WTC11 (cell line): ENCODE results near the gene OST4. TPM values are rescaled to one million over a fixed set of nuclear protein-coding genes. Genes with fewer than 3 reads are reported as not detected.

ENCODE experiments used
- ARID4B ChIP-seq: sonication (generic); formaldehyde crosslinking; IDR thresholded peaks from 2 replicates; pipeline ENCODE4 v1.8.0; 2023; ENCODE audit warnings: missing genetic modification reagents, mild to moderate bottlenecking, borderline replicate concordance
- CBFB ChIP-seq: sonication (generic); formaldehyde crosslinking; IDR thresholded peaks from 2 replicates; pipeline ENCODE4 v1.8.1; 2022; ENCODE audit warnings: mild to moderate bottlenecking, low read depth, missing genetic modification reagents
- E2F5 ChIP-seq: sonication (generic); formaldehyde crosslinking; IDR thresholded peaks from 2 replicates; pipeline ENCODE4 v1.8.1; 2022; ENCODE audit warnings: mild to moderate bottlenecking, moderate library complexity, missing genetic modification reagents
- ERG ChIP-seq: fragments of 250-450 bp; sonication (Bioruptor Pico); IDR thresholded peaks from 2 replicates; pipeline ENCODE4 v1.8.0; 2021; ENCODE audit warnings: mild to moderate bottlenecking
- ETV6 ChIP-seq: sonication (generic); formaldehyde crosslinking; IDR thresholded peaks from 2 replicates; pipeline ENCODE4 v1.8.1; 2022; ENCODE audit warnings: mild to moderate bottlenecking, missing genetic modification reagents
- FOXP4 ChIP-seq: sonication (generic); formaldehyde crosslinking; IDR thresholded peaks from 2 replicates; pipeline ENCODE4 v1.8.0; 2022; ENCODE audit warnings: mild to moderate bottlenecking, missing genetic modification reagents
- GABPB1 ChIP-seq: sonication (generic); formaldehyde crosslinking; IDR thresholded peaks from 2 replicates; pipeline ENCODE4 v1.8.1; 2023; ENCODE audit warnings: mild to moderate bottlenecking, missing genetic modification reagents
- IRF1 ChIP-seq: sonication (generic); formaldehyde crosslinking; IDR thresholded peaks from 2 replicates; pipeline ENCODE4 v1.8.0; 2023; ENCODE audit warnings: missing genetic modification reagents
- NFATC4 ChIP-seq: fragments of 250-450 bp; sonication (Bioruptor Pico); IDR thresholded peaks from 2 replicates; pipeline ENCODE4 v1.9.0; 2021; ENCODE audit warnings: mild to moderate bottlenecking
- NFE2L1 ChIP-seq: sonication (generic); formaldehyde crosslinking; IDR thresholded peaks from 2 replicates; pipeline ENCODE4 v1.8.1; 2023; ENCODE audit warnings: missing genetic modification reagents
- NFYB ChIP-seq: sonication (generic); formaldehyde crosslinking; conservative IDR thresholded peaks from 2 replicates; pipeline ENCODE4 v1.8.0; 2022; ENCODE audit warnings: low read depth, missing genetic modification reagents
- NR3C1 ChIP-seq: sonication (generic); formaldehyde crosslinking; conservative IDR thresholded peaks from 2 replicates; pipeline ENCODE4 v1.8.1; 2023; ENCODE audit warnings: low read depth, mild to moderate bottlenecking, missing genetic modification reagents
- PREB ChIP-seq: sonication (generic); formaldehyde crosslinking; IDR thresholded peaks from 2 replicates; pipeline ENCODE4 v1.8.1; 2022; ENCODE audit warnings: mild to moderate bottlenecking, missing genetic modification reagents, moderate library complexity, borderline replicate concordance
- PRRX2 ChIP-seq: fragments of 250-450 bp; sonication (Bioruptor Pico); IDR thresholded peaks from 2 replicates; pipeline ENCODE4 v1.8.0; 2021; ENCODE audit warnings: mild to moderate bottlenecking
- SP1 ChIP-seq: sonication (generic); formaldehyde crosslinking; conservative IDR thresholded peaks from 2 replicates; pipeline ENCODE4 v1.8.1; 2022; ENCODE audit warnings: missing genetic modification reagents
- TEAD1 ChIP-seq: sonication (generic); formaldehyde crosslinking; IDR thresholded peaks from 2 replicates; pipeline ENCODE4 v1.8.0; 2022; ENCODE audit warnings: mild to moderate bottlenecking, missing genetic modification reagents
- TP53 ChIP-seq: sonication (generic); formaldehyde crosslinking; IDR thresholded peaks from 2 replicates; pipeline ENCODE4 v1.8.1; 2023; ENCODE audit warnings: mild to moderate bottlenecking, missing genetic modification reagents
- USF1 ChIP-seq: sonication (generic); formaldehyde crosslinking; IDR thresholded peaks from 2 replicates; pipeline ENCODE4 v1.8.0; 2022; ENCODE audit warnings: mild to moderate bottlenecking, missing genetic modification reagents
- ZBTB21 ChIP-seq: sonication (generic); formaldehyde crosslinking; IDR thresholded peaks from 2 replicates; pipeline ENCODE4 v1.8.1; 2023; ENCODE audit warnings: mild to moderate bottlenecking, missing genetic modification reagents, borderline replicate concordance
- ZMAT4 ChIP-seq: fragments of 250-450 bp; sonication (Bioruptor Pico); IDR thresholded peaks from 2 replicates; pipeline ENCODE4 v1.9.0; 2021; ENCODE audit warnings: mild to moderate bottlenecking
- ZNF121 ChIP-seq: sonication (generic); formaldehyde crosslinking; IDR thresholded peaks from 2 replicates; pipeline ENCODE4 v1.8.0; 2023; ENCODE audit warnings: missing genetic modification reagents
- ZNF512 ChIP-seq: sonication (generic); formaldehyde crosslinking; IDR thresholded peaks from 2 replicates; pipeline ENCODE4 v1.8.1; 2022; ENCODE audit warnings: missing genetic modification reagents, borderline replicate concordance
- ZNF671 ChIP-seq: fragments of 250-450 bp; sonication (Bioruptor Pico); IDR thresholded peaks from 2 replicates; pipeline ENCODE4 v1.8.0; 2021; ENCODE audit warnings: mild to moderate bottlenecking
- total RNA-seq: library from RNA; stranded (reverse); gene quantifications from 3 replicates; pipeline ENCODE4 v1.2.3, GENCODE V29; 2021

The OST4 gene
- total RNA-seq, 1 experiment from 2014 or later = 210 TPM

GRCh38 chr2:27050996-27051901, 20.2 kb downstream of the OST4 start, which contains the start of gene AGBL5 (continued):
- peak; percentile 68 for TF ChIP-seq FOXP4 (CRISPR knock-in tag)
- TF ChIP-seq ZBTB21 (CRISPR knock-in tag) = peak; percentile 41; the same call in 1 of the 2 replicates
- TF ChIP-seq ERG (CRISPR knock-in tag) = peak; percentile 78; the same call in 1 of the 2 replicates
- peak; percentile 80 for TF ChIP-seq SP1 (CRISPR knock-in tag)
- 0 out of 2 replicates have a peak, but pooled peaks have one; percentile 13 for TF ChIP-seq IRF1 (CRISPR knock-in tag)
- TF ChIP-seq ARID4B (CRISPR knock-in tag) = 0 out of 2 replicates have a peak, but pooled peaks have one; percentile 16
- peak; percentile 35; the same call in 1 of the 2 replicates for TF ChIP-seq USF1 (CRISPR knock-in tag)
- no peak for TF ChIP-seq ZNF121 (CRISPR knock-in tag)
- TF ChIP-seq E2F5 = peak; percentile 86
- TF ChIP-seq NFE2L1 (CRISPR knock-in tag) = peak; percentile 90
- TF ChIP-seq NFYB (CRISPR knock-in tag) = peak; percentile 91
- TF ChIP-seq TP53 (CRISPR knock-in tag) = peak; percentile 74
- peak; percentile 57 for TF ChIP-seq TEAD1 (CRISPR knock-in tag)
- 0 out of 2 replicates have a peak, but pooled peaks have one; percentile 63 for TF ChIP-seq PREB
- no peak for TF ChIP-seq NR3C1 (CRISPR knock-in tag)
- TF ChIP-seq ZNF512 (CRISPR knock-in tag) = no peak
- TF ChIP-seq ZNF671 (CRISPR knock-in tag) = peak; percentile 14; the same call in 1 of the 2 replicates
- TF ChIP-seq CBFB = no peak
- peak; percentile 64; the same call in 1 of the 2 replicates for TF ChIP-seq PRRX2
- TF ChIP-seq NFATC4 (CRISPR knock-in tag) = 0 out of 2 replicates have a peak, but pooled peaks have one; percentile 62
- peak; percentile 91 for TF ChIP-seq ETV6 (CRISPR knock-in tag)
- TF ChIP-seq GABPB1 = peak; percentile 77
- TF ChIP-seq ZMAT4 (CRISPR knock-in tag) = peak; percentile 81
